Neural cell (in vitro differentiated cells): ENCODE results near the gene UMOD. TPM values are rescaled to one million over a fixed set of nuclear protein-coding genes. Genes with fewer than 3 reads are reported as not detected.

Experiments used
- polyA plus RNA-seq: library from polyadenylated mRNA; depleted of rRNA; stranded (reverse); fragments of >200 nt; gene quantifications from 2 replicates; pipeline ENCODE4 v1.2.3, GENCODE V29; 2014

Gene UMOD
- polyA plus RNA-seq, 1 donor from 2014 or later, result not detected

Other genes with a start within 250 kb of the UMOD start
- not detected in 2 replicates for gene GP2, start 25.2 kb downstream of the UMOD start, polyA plus RNA-seq
- gene PDILT, start 52.0 kb upstream of the UMOD start, polyA plus RNA-seq, result not detected in 2 replicates
- gene ACSM5, start 56.8 kb upstream of the UMOD start, polyA plus RNA-seq, result not detected in 2 replicates
- gene ACSM2A, start 98.8 kb upstream of the UMOD start, polyA plus RNA-seq, result not detected in 2 replicates
- gene ACSM2B, start 223.7 kb upstream of the UMOD start, polyA plus RNA-seq, result 0.28 TPM in 1 of 2 replicates, not detected in the other